OCI-M2 (cell line): ENCODE measurements around the gene CCDC158.
"Not testable (repeated sequence)": the region's sequence is repeated elsewhere in the genome, so short reads cannot be mapped to it uniquely, and the experiment has no call there.

Experiments used
- DNase-seq: peaks from one replicate; lab custom pipeline; 2025; ENCODE audit not compliant: unreplicated experiment; lab: John Stamatoyannopoulos, UW

CCDC158 gene

DNA sequence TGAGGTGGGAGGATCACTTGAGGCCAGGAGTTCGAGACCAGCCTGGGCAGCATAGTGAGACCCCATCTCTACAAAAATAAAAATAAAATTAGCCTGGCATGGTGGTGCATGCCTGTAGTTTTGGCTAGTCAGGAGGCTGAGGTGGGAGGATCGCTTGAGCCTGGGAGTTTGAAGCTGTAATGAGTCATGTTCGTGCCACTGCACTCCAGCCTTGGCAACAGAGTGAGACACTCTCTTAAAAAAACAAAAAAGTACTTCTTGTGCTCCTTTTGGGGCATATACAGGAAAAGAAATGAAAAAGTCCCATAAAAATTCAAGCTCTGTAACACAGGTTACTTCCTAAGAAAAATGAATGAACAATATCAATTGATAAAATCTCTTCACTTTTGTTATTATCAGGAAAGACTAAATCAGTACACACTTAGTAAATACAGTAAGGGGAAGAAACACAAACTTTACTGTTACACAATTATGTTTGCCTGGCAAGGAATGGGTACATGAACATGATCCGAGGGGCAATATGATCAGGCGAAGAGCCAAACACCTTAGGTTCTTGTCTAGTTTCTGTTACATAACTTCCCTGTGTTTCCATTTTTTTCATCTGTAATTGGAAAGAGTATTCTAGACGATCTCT, 46.9 kb downstream of the CCDC158 start:
- DNase-seq: no peak

- DNase-seq: no peak
These were observed 54.2 kb downstream of the CCDC158 start for GRCh38 chr4:76366737-76367136.

DNA sequence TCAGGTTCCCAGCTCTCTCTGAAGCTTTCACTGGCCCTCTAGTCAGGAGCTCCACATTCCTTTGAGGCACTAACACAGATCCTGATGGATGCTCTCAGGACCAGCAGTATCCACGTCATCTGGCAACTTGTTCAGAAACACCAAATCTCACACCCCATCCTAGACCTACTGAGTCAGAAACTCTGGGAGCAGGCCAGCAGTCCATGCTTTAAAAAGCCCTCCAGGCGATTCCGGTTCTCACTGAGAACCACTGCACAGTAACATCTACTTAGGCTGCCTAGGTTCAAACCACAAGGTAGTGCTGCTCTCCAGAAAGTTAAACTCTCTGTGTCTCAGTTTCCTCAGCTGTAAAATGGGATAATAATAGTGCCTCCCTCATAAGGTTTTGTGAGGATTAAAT, 55.3 kb downstream of the CCDC158 start:
- DNase-seq: no peak

GRCh38 chr4:76364763-76365162, 56.2 kb downstream of the CCDC158 start:
- no peak for DNase-seq

DNA sequence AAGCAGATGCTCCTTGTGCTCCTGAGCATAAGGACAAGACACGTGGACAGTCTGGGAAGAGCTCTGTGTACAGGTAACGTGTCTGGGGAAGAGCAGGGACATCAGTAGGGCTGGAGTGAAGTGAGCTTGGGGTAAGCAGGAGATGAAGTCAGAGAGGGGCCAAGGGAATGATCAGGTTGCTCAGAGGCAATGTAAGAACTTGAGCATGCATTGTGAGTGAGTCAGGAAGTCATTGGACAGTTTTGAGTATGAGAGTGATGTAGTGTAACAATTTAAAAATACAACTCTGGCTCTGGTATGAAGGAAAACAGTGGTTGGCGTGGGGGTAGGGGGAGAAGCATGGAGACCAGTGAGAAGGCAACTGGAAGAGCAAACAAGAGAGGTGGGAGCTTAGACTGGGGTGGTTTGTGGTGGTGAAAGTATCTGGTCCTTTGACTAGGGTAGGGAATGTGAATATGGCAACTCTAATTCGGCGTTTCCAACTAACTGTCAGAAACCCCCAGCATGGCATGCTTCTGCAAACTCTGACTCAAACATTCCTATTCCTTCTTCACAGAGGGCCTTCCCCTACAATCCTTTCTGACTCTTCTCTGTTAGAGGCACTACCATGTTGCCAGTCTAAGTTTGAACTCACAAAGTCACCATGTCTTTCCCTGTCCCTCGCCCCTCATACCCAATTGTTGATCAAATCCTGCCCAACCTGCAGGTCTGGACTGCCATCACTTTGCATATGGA, 57.2 kb downstream of the CCDC158 start:
- DNase-seq: no peak

- DNase-seq: no peak
These were observed 59.1 kb downstream of the CCDC158 start for GRCh38 chr4:76361689-76362412.

DNA sequence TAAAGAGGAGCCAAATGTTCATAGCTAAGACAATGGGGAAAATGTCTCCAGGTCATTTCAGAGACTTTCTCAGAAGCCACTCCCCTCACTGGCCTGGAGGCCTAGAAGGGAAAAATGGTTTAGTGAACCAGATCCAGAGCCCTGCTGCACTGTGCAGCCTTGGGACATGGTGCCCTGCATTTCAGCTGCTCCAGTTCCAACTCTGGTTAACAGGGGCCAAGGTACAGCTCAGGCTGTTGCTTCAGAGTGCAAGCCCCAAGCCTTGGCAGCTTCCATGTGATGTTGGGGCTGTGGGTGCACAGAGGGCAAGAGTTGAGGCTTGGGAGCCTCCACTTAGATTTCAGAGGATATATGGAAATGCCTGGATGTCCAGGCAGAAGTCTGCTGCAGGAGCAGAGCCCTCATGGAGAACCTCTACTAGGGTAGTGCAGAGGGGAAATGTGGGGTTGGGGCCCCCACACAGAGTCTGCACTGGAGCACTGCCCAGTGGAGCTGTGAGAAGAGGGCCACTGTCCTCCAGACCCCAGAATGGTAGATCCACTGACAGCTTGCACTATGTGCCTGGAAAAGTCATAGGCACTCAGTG, 61.0 kb downstream of the CCDC158 start:
- DNase-seq: not testable (repeated sequence)

DNA sequence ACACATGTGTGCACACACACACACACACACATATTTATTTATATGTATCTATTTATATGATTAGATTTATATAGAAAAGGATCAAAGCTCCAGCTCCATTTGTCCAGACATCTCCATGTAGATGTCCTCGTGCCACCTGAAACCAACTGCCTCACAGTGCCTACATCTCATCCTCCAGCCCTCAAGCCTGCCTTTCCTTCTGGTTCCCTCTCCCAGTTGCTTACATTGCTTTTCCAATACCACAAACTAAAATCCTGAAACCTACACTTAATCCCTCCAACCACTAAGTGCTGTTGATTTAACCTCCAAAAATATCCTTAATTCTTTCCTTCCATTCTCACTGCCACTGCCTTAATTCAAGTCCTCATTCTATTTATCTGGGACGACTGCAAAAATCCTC, 63.0 kb downstream of the CCDC158 start:
- DNase-seq: no peak

DNA sequence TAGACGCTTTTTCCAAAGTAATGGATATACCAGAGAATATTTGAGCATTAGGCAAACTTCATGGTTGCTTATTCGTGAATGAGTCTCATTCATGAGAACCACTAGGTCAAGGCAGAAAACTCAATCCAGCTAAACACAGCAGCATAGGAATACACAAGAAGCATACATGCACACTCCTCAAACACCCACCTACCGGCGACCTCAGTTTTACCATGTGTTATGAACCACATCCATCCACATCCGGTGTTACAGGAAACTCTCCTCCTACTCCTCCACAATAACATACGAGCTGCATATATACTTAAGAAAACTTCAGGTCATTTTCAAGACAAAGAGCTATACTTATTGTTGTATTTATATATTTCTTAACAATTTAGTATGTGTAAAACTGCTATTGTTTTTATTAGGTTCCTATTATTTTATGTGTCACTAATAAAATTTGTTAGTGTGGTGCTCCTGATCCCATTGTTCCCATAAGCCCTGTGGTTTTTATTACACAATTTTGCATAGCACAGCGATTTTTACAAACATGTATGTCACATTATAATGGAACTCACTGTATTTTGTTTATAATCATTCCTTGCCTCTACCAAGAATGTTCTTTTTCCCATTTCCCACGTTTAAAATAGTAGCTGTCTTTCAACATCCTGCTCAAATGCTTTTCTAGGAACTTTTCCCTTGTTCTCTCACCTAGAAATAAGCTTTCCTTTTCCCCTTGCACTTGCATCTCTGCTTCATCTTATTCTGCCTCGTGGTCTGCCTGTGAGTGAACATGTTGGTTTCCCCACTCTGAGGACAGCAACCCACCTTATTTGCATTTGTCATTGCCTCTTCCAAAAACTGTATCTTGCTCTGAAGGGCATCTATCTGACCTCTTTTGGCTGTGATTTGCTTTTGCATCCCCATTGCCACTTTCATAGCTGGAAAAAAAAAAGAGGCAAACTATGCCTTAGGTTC, 66.1 kb downstream of the CCDC158 start:
- no peak for DNase-seq

- DNase-seq: no peak
These were observed 78.1 kb downstream of the CCDC158 start for GRCh38 chr4:76342803-76343202.

GRCh38 chr4:76342191-76342590, 78.8 kb downstream of the CCDC158 start:
- no peak for DNase-seq

DNA sequence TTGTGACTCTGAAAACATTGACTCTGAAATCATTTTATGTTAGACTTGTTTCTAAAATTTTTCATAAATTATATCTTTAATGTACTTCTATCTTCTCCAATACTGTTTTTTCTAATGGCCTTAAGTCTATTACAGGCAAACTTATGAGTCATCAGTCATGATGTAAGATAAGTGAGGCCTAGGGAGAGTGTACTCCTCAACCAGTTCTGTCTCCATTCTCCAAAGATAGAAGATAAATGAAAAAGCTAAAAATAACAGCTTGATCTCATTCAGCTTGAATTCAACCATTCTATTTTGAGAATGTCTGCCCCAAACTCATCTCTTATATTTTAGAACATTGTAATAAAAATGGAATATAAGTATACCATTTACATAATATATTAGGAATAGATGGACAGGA, 79.9 kb downstream of the CCDC158 start:
- no peak for DNase-seq

- no peak for DNase-seq
These were observed 81.6 kb downstream of the CCDC158 start for GRCh38 chr4:76339364-76339763.

DNA sequence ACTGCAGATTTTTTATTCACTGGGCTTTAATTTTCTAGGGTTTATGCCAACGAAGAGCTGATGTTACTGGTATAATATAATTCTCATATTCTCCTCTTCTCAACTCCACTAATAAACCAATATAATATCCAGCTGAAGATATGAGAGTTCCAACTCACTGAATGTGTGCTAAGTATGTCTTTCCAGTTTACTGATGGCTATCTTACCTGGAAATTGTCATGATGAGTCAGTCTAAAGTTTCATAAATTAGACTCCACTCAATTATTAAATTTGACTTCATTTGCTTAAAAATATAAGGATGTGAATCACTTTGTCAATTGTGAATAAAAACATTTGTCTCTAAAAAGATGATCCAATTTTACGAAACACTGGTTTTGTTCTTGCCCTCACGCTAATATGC, 86.1 kb downstream of the CCDC158 start:
- DNase-seq: no peak

- DNase-seq: no peak
These were observed 94.4 kb downstream of the CCDC158 start for GRCh38 chr4:76326515-76326914.

DNA sequence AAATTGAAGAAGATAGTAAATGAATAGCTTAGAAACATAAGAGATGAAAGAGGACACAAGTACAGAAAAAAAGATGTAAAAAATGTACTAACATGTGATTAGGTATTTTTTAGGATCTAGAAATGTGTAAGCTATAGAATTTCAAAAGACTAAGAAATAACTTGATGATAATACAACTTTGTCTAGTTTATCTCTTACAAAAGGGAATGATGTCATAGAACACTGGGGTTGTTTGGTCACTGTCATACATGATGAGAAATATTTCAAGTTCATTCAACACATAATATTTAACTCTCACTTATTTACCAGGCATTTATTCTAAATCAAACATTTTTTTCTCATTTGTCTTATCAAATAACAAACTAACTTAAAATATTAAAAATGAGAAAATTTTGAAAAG, 95.9 kb downstream of the CCDC158 start:
- no peak for DNase-seq

DNA sequence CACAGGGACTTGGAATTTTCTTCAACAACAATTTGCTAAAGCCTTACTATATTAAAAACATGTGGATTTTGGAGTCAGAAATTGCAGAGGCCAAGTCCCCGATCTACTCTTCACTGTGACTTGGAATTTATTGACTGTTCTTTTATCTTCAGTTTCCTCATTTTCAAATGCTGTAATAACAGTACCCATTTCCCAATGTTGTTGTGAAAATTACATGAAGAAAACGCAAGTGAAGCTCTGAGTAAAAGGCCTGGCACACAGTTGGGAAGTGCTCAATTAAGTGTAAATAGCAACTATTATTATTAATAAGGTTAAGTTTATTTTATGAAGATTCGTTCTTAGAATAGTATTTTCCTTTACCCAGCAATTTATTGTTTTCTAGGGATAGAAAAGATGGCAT, 98.7 kb downstream of the CCDC158 start:
- no peak for DNase-seq

DNA sequence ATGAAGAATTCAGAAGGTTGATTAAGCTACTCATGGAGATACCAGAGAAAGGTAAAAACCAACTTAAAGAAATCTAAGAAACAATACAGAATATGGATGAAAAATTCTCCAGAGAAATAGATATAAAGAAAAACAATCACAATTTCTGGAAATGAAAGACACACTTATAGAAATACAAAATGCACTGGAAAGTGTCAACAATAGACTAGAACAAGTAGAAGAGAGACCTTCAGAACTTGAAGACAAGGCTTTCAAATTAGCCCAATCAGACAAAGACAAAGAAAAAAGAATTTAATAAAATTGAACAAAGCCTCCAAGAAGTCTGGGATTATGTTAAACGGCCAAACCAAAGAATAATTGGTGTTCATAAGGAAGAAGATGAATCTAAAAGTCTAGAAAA, 104.8 kb downstream of the CCDC158 start:
- no peak for DNase-seq

GRCh38 chr4:76315267-76315918, 105.5 kb downstream of the CCDC158 start:
- DNase-seq: no peak

- DNase-seq: no peak
These were observed 107.4 kb downstream of the CCDC158 start for GRCh38 chr4:76313547-76313946.
